Cardiac muscle cell (in vitro differentiated cells and primary cell): ENCODE measurements around the gene PTGFRN. TPM values are rescaled to one million over a fixed set of nuclear protein-coding genes. Genes with fewer than 3 reads are reported as not detected.

Experiments
- DNase-seq, 2 donors: peaks; one replicate each; pipeline versions ENCODE4 v3.0.0 to v3.0.0-alpha.2; 2010 to 2017; ENCODE audit warnings: low read depth in 1 of 2, low spot score in 1 of 2
- H3K27ac ChIP-seq: fragments of 200-600 bp; sonication (generic); 2 replicates; pipeline ENCODE4 v1.5.1; 2016
- H3K27me3 ChIP-seq: fragments of 200-600 bp; sonication (generic); 2 replicates; pipeline ENCODE4 v1.6.0; 2016; ENCODE audit warnings: control low read depth
- H3K36me3 ChIP-seq: fragments of 200-600 bp; sonication (generic); 2 replicates; pipeline ENCODE4 v1.5.1; 2016; ENCODE audit warnings: control low read depth
- H3K4me1 ChIP-seq: fragments of 200-600 bp; sonication (generic); 2 replicates; pipeline ENCODE4 v1.8.1; 2017; ENCODE audit warnings: low read depth, mild to moderate bottlenecking, mixed run types
- H3K4me3 ChIP-seq: fragments of 200-600 bp; sonication (generic); 2 replicates; pipeline ENCODE4 v1.5.1; 2016; ENCODE audit warnings: mild to moderate bottlenecking
- H3K9me3 ChIP-seq: fragments of 200-600 bp; sonication (generic); 2 replicates; pipeline ENCODE4 v1.5.1; 2017; ENCODE audit warnings: low read depth, mild to moderate bottlenecking, control low read depth
- CTCF ChIP-seq: IDR thresholded peaks from 2 replicates; pipeline ENCODE4 v1.5.1; 2012; ENCODE audit warnings: low read depth, mild to moderate bottlenecking, low read length
- polyA plus RNA-seq: library from polyadenylated mRNA; unstranded; fragments of >200 nt; fragmentation: Nextera tagmentation; extraction: Ambion mirVana; gene quantifications from 2 replicates; pipeline ENCODE4 v1.2.1, GENCODE V29; 2016
- total RNA-seq: library from RNA; depleted of rRNA; stranded (reverse); fragments of >200 nt; gene quantifications from 2 replicates; pipeline ENCODE4 v1.2.3, GENCODE V29; 2016

PTGFRN gene
- total and polyA plus RNA-seq, 2 experiments from 2014 or later: 47.5 to 72.4 TPM

GRCh38 chr1:116947092-116947860, 37.6 kb downstream of the PTGFRN start:
- Histone ChIP-seq H3K4me1 (peaks cover 20% of the 10 kb centered on the region), H3K9me3 (no peaks in the 10 kb centered on the region), H3K36me3 (peaks cover 32% of the 10 kb centered on the region), H3K27me3 (no peaks in the 10 kb centered on the region), H3K4me3 (no peak overlapping the region), H3K27ac (peak overlapping the region; percentile 11)
- DNase-seq: no peak
- no peak for TF ChIP-seq CTCF

- H3K4me3 ChIP-seq: no peak overlapping the region
- H3K27ac ChIP-seq: peak overlapping the region; percentile 11
- no peak for TF ChIP-seq CTCF
- DNase-seq: no peak
- peaks cover 20% of the 10 kb centered on the region for H3K4me1 ChIP-seq
- no peaks in the 10 kb centered on the region for H3K27me3 ChIP-seq
- no peaks in the 10 kb centered on the region for H3K9me3 ChIP-seq
- H3K36me3 ChIP-seq: peaks cover 24% of the 10 kb centered on the region
Observed at GRCh38 chr1:116948046-116948445, 38.3 kb downstream of the PTGFRN start.

GRCh38 chr1:116948642-116949041, 38.9 kb downstream of the PTGFRN start:
- peaks cover 24% of the 10 kb centered on the region for H3K36me3 ChIP-seq
- peaks cover 20% of the 10 kb centered on the region for H3K4me1 ChIP-seq
- H3K9me3 ChIP-seq: no peaks in the 10 kb centered on the region
- TF ChIP-seq CTCF: no peak
- H3K27ac ChIP-seq: no peak overlapping the region
- H3K27me3 ChIP-seq: no peaks in the 10 kb centered on the region
- DNase-seq: no peak
- no peak overlapping the region for H3K4me3 ChIP-seq

- Histone ChIP-seq H3K27ac (no peak overlapping the region), H3K9me3 (no peaks in the 10 kb centered on the region), H3K36me3 (peaks cover 24% of the 10 kb centered on the region), H3K27me3 (no peaks in the 10 kb centered on the region), H3K4me3 (no peak overlapping the region), H3K4me1 (peaks cover 20% of the 10 kb centered on the region)
- TF ChIP-seq CTCF: no peak
- DNase-seq: no peak
Observed at GRCh38 chr1:116949213-116949985, 39.7 kb downstream of the PTGFRN start.

- TF ChIP-seq CTCF: no peak
- Histone ChIP-seq H3K9me3 (no peaks in the 10 kb centered on the region), H3K4me3 (no peak overlapping the region), H3K36me3 (peaks cover 20% of the 10 kb centered on the region), H3K4me1 (peaks cover 20% of the 10 kb centered on the region), H3K27ac (peak overlapping the region; percentile 19), H3K27me3 (no peaks in the 10 kb centered on the region)
- DNase-seq: peak in 1 of 2 donors; percentile 72
Observed at GRCh38 chr1:116950517-116951199, 40.9 kb downstream of the PTGFRN start.
